Colonic mucosa (tissue), 4 donors: ENCODE data around the gene TP53. TPM values are rescaled to one million over a fixed set of nuclear protein-coding genes. Genes with fewer than 3 reads are reported as not detected.

Source experiments
- DNase-seq: peaks from one replicate; pipeline ENCODE4 v3.0.0-alpha.2; 2020
- H3K27ac ChIP-seq: fragments of 200-600 bp; one replicate; pipeline ENCODE4 v1.8.0; 2021
- H3K27me3 ChIP-seq: fragments of 200-600 bp; one replicate; pipeline ENCODE4 v1.8.0; 2021
- H3K36me3 ChIP-seq: fragments of 200-600 bp; one replicate; pipeline ENCODE4 v1.8.0; 2021
- H3K4me1 ChIP-seq: fragments of 200-600 bp; one replicate; pipeline ENCODE4 v1.8.0; 2021; ENCODE audit warnings: mild to moderate bottlenecking
- H3K4me3 ChIP-seq: fragments of 200-600 bp; one replicate; pipeline ENCODE4 v1.8.0; 2021
- H3K9ac ChIP-seq, 2 donors: one replicate each; pipeline ENCODE4 v1.7.0; 2013; ENCODE audit warnings: control low read depth in 2 of 2, low read depth in 2 of 2, low read length in 2 of 2
- H3K9me3 ChIP-seq: fragments of 200-600 bp; one replicate; pipeline ENCODE4 v1.8.0; 2021
- intact Hi-C: fragments of 100-400 bp; cut with DNase I; formaldehyde crosslinking; loops from one replicate; pipeline ENCODE4 v1.14.1; 2022
- total RNA-seq, 2 donors: library from RNA; stranded (reverse); fragmentation: NEBNext Ultra II Directional in 1 of 2; extraction: Animal tissue kit (Norgen Biotek cat#: 25700) in 1 of 2; gene quantifications; one replicate each; pipeline ENCODE4 v1.2.1, GENCODE V29; 2021
- TF ChIP-seq, protein P1 (sequence below): fragments of 200-600 bp; IDR thresholded peaks from one replicate; pipeline ENCODE4 v1.8.0; 2022; ENCODE audit warnings: antibody characterized with exemption, mild to moderate bottlenecking
- donor health status: healthy.
- donor health status: DM: no; HTN: no; CAD: no.
- donor health status: DM: no; HTN: no; CAD: no.

TP53 gene
- total RNA-seq, 2 donors from 2014 or later: 64.3 to 90.0 TPM

GRCh38 chr17:7720125-7720524 lies 32.8 kb upstream of the TP53 start:
- no peak overlapping the region for H3K9ac ChIP-seq
- DNase-seq: no peak
- peaks cover 3% of the 10 kb centered on the region for H3K27me3 ChIP-seq
- intact Hi-C loops: no loop called here
- no peaks in the 10 kb centered on the region for H3K36me3 ChIP-seq
- no peaks in the 10 kb centered on the region for H3K9me3 ChIP-seq
- TF ChIP-seq, protein P1, sequence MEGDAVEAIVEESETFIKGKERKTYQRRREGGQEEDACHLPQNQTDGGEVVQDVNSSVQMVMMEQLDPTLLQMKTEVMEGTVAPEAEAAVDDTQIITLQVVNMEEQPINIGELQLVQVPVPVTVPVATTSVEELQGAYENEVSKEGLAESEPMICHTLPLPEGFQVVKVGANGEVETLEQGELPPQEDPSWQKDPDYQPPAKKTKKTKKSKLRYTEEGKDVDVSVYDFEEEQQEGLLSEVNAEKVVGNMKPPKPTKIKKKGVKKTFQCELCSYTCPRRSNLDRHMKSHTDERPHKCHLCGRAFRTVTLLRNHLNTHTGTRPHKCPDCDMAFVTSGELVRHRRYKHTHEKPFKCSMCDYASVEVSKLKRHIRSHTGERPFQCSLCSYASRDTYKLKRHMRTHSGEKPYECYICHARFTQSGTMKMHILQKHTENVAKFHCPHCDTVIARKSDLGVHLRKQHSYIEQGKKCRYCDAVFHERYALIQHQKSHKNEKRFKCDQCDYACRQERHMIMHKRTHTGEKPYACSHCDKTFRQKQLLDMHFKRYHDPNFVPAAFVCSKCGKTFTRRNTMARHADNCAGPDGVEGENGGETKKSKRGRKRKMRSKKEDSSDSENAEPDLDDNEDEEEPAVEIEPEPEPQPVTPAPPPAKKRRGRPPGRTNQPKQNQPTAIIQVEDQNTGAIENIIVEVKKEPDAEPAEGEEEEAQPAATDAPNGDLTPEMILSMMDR: no peak
- H3K27ac ChIP-seq: no peak overlapping the region
- H3K4me1 ChIP-seq: no peaks in the 10 kb centered on the region
- no peak overlapping the region for H3K4me3 ChIP-seq

DNA sequence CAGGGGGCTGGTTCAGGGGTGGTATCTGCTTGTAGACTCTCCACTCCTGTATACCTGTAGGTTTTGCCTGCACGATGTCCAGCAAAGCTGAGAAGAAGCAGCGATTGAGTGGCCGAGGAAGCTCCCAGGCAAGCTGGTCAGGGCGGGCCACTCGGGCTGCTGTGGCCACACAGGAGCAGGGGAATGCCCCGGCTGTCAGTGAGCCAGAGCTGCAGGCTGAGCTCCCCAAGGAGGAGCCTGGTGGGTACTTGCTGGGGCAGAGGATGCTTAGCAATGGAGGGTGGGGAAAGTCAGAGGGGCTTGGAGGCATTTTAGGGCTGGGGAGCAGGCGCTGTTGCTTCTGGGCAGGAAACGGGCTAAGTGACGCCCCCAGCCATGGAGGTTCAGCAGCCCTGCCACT lies 32.4 kb upstream of the TP53 start:
- DNase-seq: no peak
- H3K9me3 ChIP-seq: no peaks in the 10 kb centered on the region
- TF ChIP-seq, protein P1: no peak
- H3K4me1 ChIP-seq: no peaks in the 10 kb centered on the region
- H3K27me3 ChIP-seq: peaks cover 3% of the 10 kb centered on the region
- no peak overlapping the region for H3K4me3 ChIP-seq
- no peak overlapping the region for H3K27ac ChIP-seq
- no peak overlapping the region for H3K9ac ChIP-seq
- no peaks in the 10 kb centered on the region for H3K36me3 ChIP-seq
- intact Hi-C loops: no loop called here

- TF ChIP-seq, protein P1: no peak
- no peak for DNase-seq
- Histone ChIP-seq H3K9ac (peak overlapping the region in 1 of 2 donors; percentile 30), H3K9me3 (no peaks in the 10 kb centered on the region), H3K27ac (no peak overlapping the region), H3K4me3 (peak overlapping the region; percentile 53), H3K4me1 (no peaks in the 10 kb centered on the region), H3K27me3 (peaks cover 10% of the 10 kb centered on the region), H3K36me3 (no peaks in the 10 kb centered on the region)
- intact Hi-C loops: no loop called here
Observed at GRCh38 chr17:7717756-7718350, 30.6 kb upstream of the TP53 start.

- DNase-seq: peak; percentile 69
- H3K9ac ChIP-seq: peak within 1 kb of the TSS in 1 of 2 donors; percentile 30
- no peaks in the 10 kb centered on the region for H3K9me3 ChIP-seq
- intact Hi-C loops: no loop called here
- H3K36me3 ChIP-seq: no peaks in the 10 kb centered on the region
- TF ChIP-seq, protein P1: no peak
- peaks cover 10% of the 10 kb centered on the region for H3K27me3 ChIP-seq
- H3K27ac ChIP-seq: no peak within 1 kb of the TSS
- peak within 1 kb of the TSS; percentile 53 for H3K4me3 ChIP-seq
- no peaks in the 10 kb centered on the region for H3K4me1 ChIP-seq
Observed at GRCh38 chr17:7716901-7717755, 29.8 kb upstream of the TP53 start, which contains the start of gene DNAH2. TSS of gene DNAH2 (plus strand) at chr17:7717744. CDS start at chr17:7719735, 1,991 bp downstream.

- TF ChIP-seq, protein P1: no peak
- peaks cover 10% of the 10 kb centered on the region for H3K27me3 ChIP-seq
- no peak overlapping the region for H3K27ac ChIP-seq
- H3K9ac ChIP-seq: peak overlapping the region in 1 of 2 donors; percentile 30
- intact Hi-C loops: no loop called here
- H3K4me3 ChIP-seq: peak overlapping the region; percentile 53
- no peaks in the 10 kb centered on the region for H3K36me3 ChIP-seq
- no peaks in the 10 kb centered on the region for H3K4me1 ChIP-seq
- no peaks in the 10 kb centered on the region for H3K9me3 ChIP-seq
- no peak for DNase-seq
Observed at GRCh38 chr17:7715936-7716886, 28.9 kb upstream of the TP53 start.
